HepG2 (cell line): Measurements from ENCODE around the gene CRHR1. TPM values are rescaled to one million over a fixed set of nuclear protein-coding genes. Genes with fewer than 3 reads are reported as not detected.

Experiments used
- ATAC-seq: fragments of 200-7000 bp; cut with Tn5 transposase; 3 replicates; pipeline ENCODE4 v1.9.1; 2020; ENCODE audit warnings: mild to moderate bottlenecking, moderate library complexity
- BruUV-seq: library from RNA; stranded (reverse); fragments of 400-500 nt; replicated peaks from 2 replicates; lab custom pipeline; 2021; lab: Mats Ljungman, UMichigan
- CTCF ChIA-PET: fragments of 300-600 bp; formaldehyde crosslinking; extraction: SDS; loops from one replicate; lab custom pipeline; 2021; ENCODE audit warnings: low total read pairs, inconsistent platforms, low intra/inter-chr PET ratio; lab: Yijun Ruan, JAX
- POLR2A ChIA-PET: fragments of 350-600 bp; sonication (Branson Sonifier 250); formaldehyde crosslinking; loops from one replicate; lab custom pipeline; 2020; ENCODE audit warnings: antibody characterized with exemption, inconsistent platforms; lab: Yijun Ruan, JAX
- DNase-seq: peaks from one replicate; pipeline ENCODE4 v3.0.0-alpha.2; 2015; ENCODE audit warnings: low spot score
- FAIRE-seq: peaks from 3 replicates; lab custom pipeline; 2011; peaks lifted over from hg19 to GRCh38; lab: Jason Lieb, UNC
- H2AFZ ChIP-seq: one replicate; pipeline ENCODE4 v1.6.1; 2011; ENCODE audit warnings: low read length, inconsistent platforms
- H3K27ac ChIP-seq: fragments of 300-600 bp; 3 replicates; pipeline ENCODE4 v1.8.0; 2011; ENCODE audit warnings: mixed run types, mild to moderate bottlenecking, mixed read lengths, low read length, inconsistent platforms; ENCODE audit not compliant: insufficient read depth; ENCODE audit errors: extremely low read length
- H3K27me3 ChIP-seq, 2 experiments: fragments of 200-600 bp in 1 of 2; 2 replicates in 1 of 2; 3 replicates in 1 of 2; pipeline versions ENCODE4 v1.6.0 to v1.8.0; 2011; ENCODE audit warnings: low read length in 2 of 2, mild to moderate bottlenecking in 2 of 2, moderate library complexity in 2 of 2, inconsistent platforms in 1 of 2; ENCODE audit not compliant: insufficient read depth in 2 of 2, control insufficient read depth in 1 of 2
- H3K36me3 ChIP-seq, 2 experiments: fragments of 200-600 bp in 1 of 2; replicated peaks in 1 of 2; 2 replicates in 1 of 2; 3 replicates in 1 of 2; pipeline versions ENCODE4 v1.5.1 to v1.8.0; 2011; ENCODE audit warnings: low read length in 2 of 2, inconsistent platforms in 1 of 2; ENCODE audit not compliant: insufficient read depth in 2 of 2, control insufficient read depth in 1 of 2
- H3K4me1 ChIP-seq: 2 replicates; pipeline ENCODE4 v1.5.1; 2012; ENCODE audit warnings: low read length, inconsistent platforms; ENCODE audit not compliant: insufficient read depth
- H3K4me2 ChIP-seq: 2 replicates; pipeline ENCODE4 v1.6.0; 2011; ENCODE audit warnings: low read depth, low read length, inconsistent platforms
- H3K4me3 ChIP-seq, 3 experiments: fragments of 200-600 bp in 1 of 3; sonication (generic), shearing (Covaris generic) in 1 of 3; replicated peaks in 1 of 3; 2 replicates each; pipeline ENCODE4 v1.5.1; 2011 to 2016; ENCODE audit warnings: low read length in 3 of 3, inconsistent platforms in 2 of 3, low read depth in 2 of 3, mild to moderate bottlenecking in 2 of 3, control low read depth in 1 of 3, mixed read lengths in 1 of 3; ENCODE audit not compliant: insufficient read depth in 1 of 3
- H3K79me2 ChIP-seq: one replicate; pipeline ENCODE4 v1.6.1; 2011; ENCODE audit warnings: low read length, inconsistent platforms; ENCODE audit not compliant: insufficient read depth
- H3K9ac ChIP-seq: 2 replicates; pipeline ENCODE4 v1.6.0; 2011; ENCODE audit warnings: mild to moderate bottlenecking, low read depth, low read length, inconsistent platforms; ENCODE audit not compliant: insufficient read depth
- H3K9me3 ChIP-seq: 2 replicates; pipeline ENCODE4 v1.5.1; 2012; ENCODE audit warnings: mild to moderate bottlenecking, low read length
- H4K20me1 ChIP-seq: 2 replicates; pipeline ENCODE4 v1.6.0; 2011; ENCODE audit warnings: inconsistent platforms, mild to moderate bottlenecking, low read length, moderate library complexity; ENCODE audit not compliant: insufficient read depth
- EED ChIP-seq: sonication (generic); formaldehyde crosslinking; IDR thresholded peaks from 2 replicates; pipeline ENCODE4 v1.5.0; 2020; ENCODE audit warnings: mild to moderate bottlenecking, missing genetic modification reagents
- GATAD1 ChIP-seq: IDR thresholded peaks from 2 replicates; pipeline ENCODE4 v1.6.1; 2016; ENCODE audit warnings: missing genetic modification reagents, missing compliant biosample characterization
- IRF1 ChIP-seq: sonication (generic); formaldehyde crosslinking; IDR thresholded peaks from 2 replicates; pipeline ENCODE4 v1.4.0; 2020; ENCODE audit warnings: low read depth, mild to moderate bottlenecking, missing genetic modification reagents
- MAFF ChIP-seq: IDR thresholded peaks from 2 replicates; pipeline ENCODE4 v1.6.1; 2011; ENCODE audit warnings: low read depth, low read length, improper control_type of control experiment
- PCBP2 ChIP-seq: fragments of 200-400 bp; formaldehyde crosslinking; optimal IDR thresholded peaks from 2 replicates; pipeline ENCODE3; 2018; ENCODE audit warnings: low read length, low read depth; ENCODE audit not compliant: poor library complexity, severe bottlenecking
- ZBTB37 ChIP-seq: sonication (generic); formaldehyde crosslinking; IDR thresholded peaks from 2 replicates; pipeline ENCODE4 v1.4.0; 2020; ENCODE audit warnings: mild to moderate bottlenecking, missing genetic modification reagents
- ZBTB40 ChIP-seq, 2 experiments: fragments of 450-650 bp in 1 of 2; sonication (generic) in 1 of 2; formaldehyde crosslinking in 1 of 2; IDR thresholded peaks; 2 replicates each; pipeline versions ENCODE4 v1.6.1 to v1.8.0; 2016 to 2022; ENCODE audit warnings: antibody characterized with exemption in 1 of 2, mild to moderate bottlenecking in 1 of 2, missing genetic modification reagents in 1 of 2
- ZBTB7A ChIP-seq: sonication (generic); formaldehyde crosslinking; IDR thresholded peaks from 2 replicates; pipeline ENCODE4 v1.8.0; 2022; ENCODE audit warnings: mild to moderate bottlenecking, missing genetic modification reagents
- ZNF180 ChIP-seq: sonication (generic); formaldehyde crosslinking; IDR thresholded peaks from 2 replicates; pipeline ENCODE4 v1.4.0; 2020; ENCODE audit warnings: low read depth, missing genetic modification reagents, borderline replicate concordance
- ZNF205 ChIP-seq: IDR thresholded peaks from 2 replicates; pipeline ENCODE4 v1.6.1; 2018; ENCODE audit warnings: missing biosample characterization, missing genetic modification reagents
- ZNF615 ChIP-seq: sonication (generic); formaldehyde crosslinking; IDR thresholded peaks from 2 replicates; pipeline ENCODE4 v1.5.0; 2020; ENCODE audit warnings: mild to moderate bottlenecking, missing genetic modification reagents, borderline replicate concordance
- ZSCAN12 ChIP-seq: sonication (generic); formaldehyde crosslinking; IDR thresholded peaks from 2 replicates; pipeline ENCODE4 v1.9.0; 2021; ENCODE audit warnings: mild to moderate bottlenecking, missing genetic modification reagents
- WGBS: methylation state at CpG from one replicate; pipeline ENCODE4 v1.1.6; 2017; ENCODE audit warnings: low lambda C conversion rate; 5-methylcytosine and 5-hydroxymethylcytosine counted together
- in situ Hi-C: cut with HindIII; loops from 2 replicates; pipeline ENCODE4 v1.10.0; 2017; ENCODE audit warnings: low pct_unique_long_range_greater_than_20kb; ENCODE audit not compliant: extremely low pct_ligation_motif_present
- intact Hi-C: fragments of 100-400 bp; cut with micrococcal nuclease; formaldehyde crosslinking; loops from one replicate; pipeline ENCODE4 v1.10.0; 2022; ENCODE audit not compliant: unreplicated experiment
- polyA plus RNA-seq, 8 experiments: library from polyadenylated mRNA; depleted of rRNA in 3 of 8; stranded (reverse) in 7 of 8; unstranded in 1 of 8; fragments of >200 nt; fragmentation: Illumina TruSeq in 4 of 8; extraction: Trizol in 4 of 8; gene quantifications; 2 replicates each; pipeline versions ENCODE4 v1.2.1 to v1.2.3, GENCODE V29; 2011 to 2016; ENCODE audit warnings: low read depth in 4 of 8, missing spikeins in 1 of 8, mixed read lengths in 1 of 8; ENCODE audit not compliant: insufficient read depth in 1 of 8
- total RNA-seq, 5 experiments: library from RNA; depleted of rRNA; stranded (reverse); fragments of >200 nt; fragmentation: Illumina TruSeq; extraction: Trizol; gene quantifications; 2 replicates each; pipeline ENCODE4 v1.2.3, GENCODE V29; 2016; ENCODE audit warnings: low read depth in 1 of 5

The CRHR1 gene
- total and polyA plus RNA-seq, 2 of the 13 experiments (the other 11 are each of a cell fraction or from before 2014, with no cell fraction given): not detected

GRCh38 chr17:45818041-45818440, 33.9 kb downstream of the CRHR1 start:
- in situ Hi-C loops (no loop called here), intact Hi-C loops (no loop called here)
- Histone ChIP-seq H3K27ac (no peak overlapping the region), H2AFZ (no peak overlapping the region), H3K9me3 (no peaks in the 10 kb centered on the region), H3K4me2 (no peak overlapping the region), H3K9ac (no peak overlapping the region), H3K79me2 (no peaks in the 10 kb centered on the region), H3K27me3 (peaks cover 14 to 71% of the 10 kb centered on the region in 2 experiments; a peak in 4 of 5 replicates), H3K4me1 (peaks cover 23% of the 10 kb centered on the region), H3K4me3 (no peak overlapping the region), H3K36me3 (no peaks in the 10 kb centered on the region), H4K20me1 (no peaks in the 10 kb centered on the region)
- FAIRE-seq (no peak), ATAC-seq (no peak), DNase-seq (no peak)
- 28% methylated on average over 6 of the region's 6 CpGs for WGBS
- no TSS peak for BruUV-seq
- ChIA-PET CTCF (no interaction called here), POLR2A (no interaction called here)
- TF ChIP-seq ZBTB37 (no peak), IRF1 (no peak), ZNF180 (CRISPR knock-in tag) (no peak), ZBTB7A (CRISPR knock-in tag) (no peak), MAFF (no peak), EED (CRISPR knock-in tag) (no peak), ZNF615 (no peak), GATAD1 (CRISPR knock-in tag) (no peak), ZBTB40 (IDR thresholded peaks at IDR 0.05) (no peak), ZBTB40 (CRISPR knock-in tag; IDR thresholded peaks at IDR 0.05) (no peak), PCBP2 (no peak), ZSCAN12 (CRISPR knock-in tag) (no peak), ZNF205 (CRISPR knock-in tag) (no peak)
